ENCODE results near the gene PLSCR1.
"Not testable (repeated sequence)": the region's sequence is repeated elsewhere in the genome, so short reads cannot be mapped to it uniquely, and the experiment has no call there.

Gene PLSCR1

DNA sequence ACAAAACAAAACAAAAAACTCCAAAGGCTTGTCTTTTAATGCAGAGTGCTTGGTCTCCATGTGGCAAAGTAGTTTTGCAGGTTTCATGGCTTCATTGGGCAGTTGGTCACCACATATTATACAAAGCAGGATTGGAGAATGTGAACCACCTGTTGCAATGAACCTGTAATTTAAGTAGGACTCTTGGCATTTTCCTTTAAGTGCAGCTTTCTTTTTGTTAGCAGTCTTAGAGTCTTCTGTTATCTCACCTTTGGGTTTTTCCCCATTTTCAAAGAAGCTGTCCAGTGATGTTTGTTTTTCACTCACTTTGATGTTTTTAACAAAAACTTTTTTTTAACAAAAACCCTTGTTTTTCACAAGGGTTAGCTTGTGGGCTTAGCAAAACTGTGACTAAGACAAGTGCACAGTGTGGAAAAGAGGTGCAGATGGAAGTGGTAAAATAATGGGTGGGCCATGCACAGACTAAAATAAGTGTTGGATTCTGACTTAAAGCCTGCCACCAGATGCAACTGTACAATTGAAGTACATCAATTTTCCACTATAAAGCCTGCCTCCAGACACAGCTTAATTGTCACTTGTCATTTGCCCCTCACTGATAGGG, 2.9 kb upstream of the PLSCR1 start:
- DNase-seq: no peak

GRCh38 chr3:146546366-146546965, 2.1 kb upstream of the PLSCR1 start:
- no peak for DNase-seq

- no peak for DNase-seq
These were observed 622 bp upstream of the PLSCR1 start for GRCh38 chr3:146544929-146545528.

GRCh38 chr3:146543461-146544001, 876 bp downstream of the PLSCR1 start:
- DNase-seq: peak; percentile 42

DNA sequence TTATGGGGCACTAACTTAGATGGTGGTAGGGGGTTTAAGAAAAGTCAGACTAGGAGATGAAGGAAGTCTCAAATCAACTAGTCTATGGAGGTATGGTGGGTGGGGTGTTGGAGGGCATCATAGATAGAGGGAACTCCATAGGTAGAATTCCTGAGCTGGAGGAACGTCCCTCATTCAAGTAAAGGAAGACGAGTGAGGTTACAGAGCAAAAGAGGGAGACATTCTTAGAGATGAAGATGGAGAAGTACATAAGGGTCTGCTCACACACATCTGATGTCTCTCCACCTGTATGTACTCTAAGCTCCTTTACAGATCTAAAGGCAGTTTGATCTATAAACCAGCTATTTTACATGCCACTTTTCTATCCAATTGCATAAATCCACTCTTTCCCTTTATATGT, 1.4 kb downstream of the PLSCR1 start:
- peak; percentile 46 for DNase-seq

DNA sequence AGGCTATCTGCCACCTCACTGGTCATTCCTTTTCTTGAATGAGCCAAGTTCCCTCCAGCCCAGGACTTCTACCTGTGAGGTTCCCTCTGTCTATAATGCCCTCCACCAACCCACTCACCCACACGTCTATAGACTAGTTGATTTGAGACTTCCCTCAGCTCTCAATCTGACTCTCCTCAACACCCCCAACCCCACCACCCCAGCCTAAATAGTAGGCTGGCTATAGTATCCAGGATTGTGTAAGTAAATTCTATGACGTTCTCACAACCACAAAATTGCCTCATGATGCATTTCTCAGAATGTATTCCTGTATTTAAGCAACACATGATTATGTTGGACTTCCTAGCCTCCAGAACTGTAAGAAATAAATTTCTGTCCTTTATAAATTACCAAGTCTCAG, 2.2 kb downstream of the PLSCR1 start:
- peak; percentile 92 for DNase-seq

DNA sequence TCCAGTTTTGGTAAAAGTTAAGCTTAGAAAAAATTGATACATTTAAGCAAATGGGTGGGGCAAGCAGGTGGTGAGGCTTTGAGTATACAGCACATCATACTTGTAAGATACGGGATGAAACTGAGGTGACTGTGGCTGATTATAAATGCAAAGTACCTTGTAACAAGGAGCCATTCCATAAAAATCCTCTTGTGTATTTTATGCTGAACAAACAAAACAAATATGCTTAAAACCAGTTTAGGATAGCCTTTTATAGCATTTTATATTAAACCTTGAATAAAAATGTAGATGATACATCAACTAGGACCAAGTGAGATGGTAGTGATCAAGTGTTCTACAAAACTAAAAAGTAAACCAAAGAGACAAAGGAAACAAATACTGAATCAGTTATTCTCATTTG, 3.4 kb downstream of the PLSCR1 start:
- DNase-seq: no peak

DNA sequence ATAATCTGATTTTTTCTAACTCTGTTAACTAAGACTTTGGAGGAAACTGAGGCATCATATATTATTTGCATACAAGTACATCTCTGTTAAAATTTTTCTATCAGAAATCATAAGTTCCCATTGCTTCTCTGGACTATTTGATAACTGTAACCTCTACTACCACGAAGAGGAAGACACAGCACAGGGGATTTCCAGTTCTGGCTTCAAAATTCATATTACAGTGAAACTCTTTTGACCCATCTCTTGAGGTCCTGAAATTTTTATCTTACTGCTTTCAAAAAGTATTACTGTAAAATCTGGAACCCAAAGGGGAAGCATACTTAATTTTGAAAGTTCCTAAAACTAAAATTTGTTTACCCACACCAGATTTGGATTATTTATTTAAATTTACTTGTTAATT, 4.2 kb downstream of the PLSCR1 start:
- DNase-seq: peak; percentile 69

DNA sequence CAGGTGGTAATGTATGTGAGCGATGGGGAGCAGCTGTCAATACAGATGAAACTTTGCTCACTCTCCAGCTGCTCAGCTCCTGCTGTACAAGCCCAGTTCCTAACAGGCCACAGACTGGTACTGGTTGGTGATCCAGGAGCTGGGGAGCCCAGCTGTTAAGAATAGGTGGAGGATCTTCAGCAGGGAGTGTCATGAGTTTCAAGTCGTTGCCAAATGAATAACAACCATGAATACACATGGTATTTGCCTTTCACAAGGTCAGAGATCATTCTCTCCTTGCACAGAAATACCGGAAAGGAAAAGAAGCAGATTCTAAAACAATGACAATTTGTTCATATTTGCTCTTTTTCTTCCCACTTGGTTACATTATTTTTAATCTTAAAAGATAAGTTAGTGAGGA, 5.1 kb downstream of the PLSCR1 start:
- no peak for DNase-seq

DNA sequence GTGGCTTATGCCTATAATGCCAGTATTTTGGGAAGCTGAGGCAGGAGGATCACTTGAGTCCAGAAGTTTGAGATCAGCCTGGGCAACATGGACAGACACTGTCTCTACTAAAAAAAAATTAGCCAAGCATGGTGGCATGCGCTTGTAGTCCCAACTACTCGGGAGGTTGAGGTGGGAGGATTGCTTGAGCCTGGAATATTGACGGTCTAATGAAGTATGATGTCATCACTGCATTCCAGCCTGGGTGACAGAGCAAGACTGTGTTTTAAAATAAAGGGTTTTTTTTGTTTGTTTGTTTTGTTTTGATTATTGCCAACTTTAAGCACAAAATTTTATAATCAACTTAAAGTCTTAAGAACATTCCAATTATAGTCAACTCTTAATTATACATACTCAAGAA, 6.8 kb downstream of the PLSCR1 start:
- no peak for DNase-seq

GRCh38 chr3:146536681-146537080, 7.7 kb downstream of the PLSCR1 start:
- DNase-seq: no peak

- DNase-seq: no peak
These were observed 12.0 kb downstream of the PLSCR1 start for GRCh38 chr3:146532406-146532805.

DNA sequence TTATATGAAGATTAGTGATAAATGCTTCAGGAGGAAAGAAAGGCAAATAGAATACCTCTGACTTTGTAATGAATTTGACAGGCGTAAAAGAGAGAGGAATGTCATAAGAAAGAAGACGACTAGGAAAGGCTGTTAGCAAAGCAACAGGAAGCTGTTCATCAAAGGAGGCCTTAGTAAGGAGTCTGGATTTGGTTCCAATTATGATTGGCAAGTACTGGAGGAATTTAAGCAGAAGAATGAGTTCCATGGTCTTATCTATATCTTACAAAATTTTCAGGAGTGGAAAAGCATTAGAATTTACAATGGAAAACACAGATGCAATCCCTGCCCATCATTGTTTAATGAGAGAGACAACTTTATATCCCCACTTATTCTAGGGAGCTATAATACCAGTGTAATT, 13.8 kb downstream of the PLSCR1 start:
- DNase-seq: no peak

DNA sequence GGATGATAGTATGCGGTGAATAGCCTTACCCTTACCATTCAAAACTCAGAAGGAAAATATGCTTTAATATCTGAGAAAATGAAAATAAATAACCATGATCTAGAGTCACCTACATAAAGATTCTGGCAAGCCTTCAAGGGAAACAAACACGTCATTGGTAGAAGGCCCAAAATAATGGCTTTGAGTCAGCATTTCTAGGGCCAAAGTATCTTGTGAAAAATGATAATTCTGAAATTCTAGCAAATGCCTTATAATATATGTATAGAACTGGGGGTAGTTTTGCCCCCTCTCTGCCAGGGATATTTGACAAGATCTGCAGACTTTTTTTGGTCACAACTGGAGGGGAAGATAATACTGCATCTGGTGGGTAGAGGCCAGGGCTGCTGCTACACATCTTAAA, 15.4 kb downstream of the PLSCR1 start:
- DNase-seq: no peak

GRCh38 chr3:146524961-146525360, 19.4 kb downstream of the PLSCR1 start:
- DNase-seq: no peak

DNA sequence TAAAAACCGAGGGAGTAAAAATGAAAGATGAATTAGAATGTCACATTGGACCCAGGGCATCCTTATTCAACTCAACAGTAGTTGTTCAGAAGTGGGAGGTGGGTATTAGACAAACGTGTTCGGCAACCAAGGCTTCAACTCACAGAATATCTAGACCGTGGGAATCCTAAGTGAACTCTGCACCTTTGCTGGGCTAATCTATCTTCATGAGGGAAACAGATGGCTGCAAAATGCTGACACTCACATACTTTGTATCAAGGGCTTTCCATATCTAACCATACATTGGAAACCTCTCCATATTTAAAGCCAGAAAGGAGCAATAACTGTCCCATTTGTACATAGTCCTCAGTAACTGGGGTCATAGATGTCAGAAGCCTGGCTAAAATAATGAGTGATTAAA, 20.9 kb downstream of the PLSCR1 start:
- no peak for DNase-seq

- not testable (repeated sequence) for DNase-seq
These were observed 21.9 kb downstream of the PLSCR1 start for GRCh38 chr3:146522174-146523158.

- DNase-seq: no peak
These were observed 23.0 kb downstream of the PLSCR1 start for GRCh38 chr3:146521394-146521793.

GRCh38 chr3:146519810-146520209, 24.6 kb downstream of the PLSCR1 start:
- DNase-seq: no peak

DNA sequence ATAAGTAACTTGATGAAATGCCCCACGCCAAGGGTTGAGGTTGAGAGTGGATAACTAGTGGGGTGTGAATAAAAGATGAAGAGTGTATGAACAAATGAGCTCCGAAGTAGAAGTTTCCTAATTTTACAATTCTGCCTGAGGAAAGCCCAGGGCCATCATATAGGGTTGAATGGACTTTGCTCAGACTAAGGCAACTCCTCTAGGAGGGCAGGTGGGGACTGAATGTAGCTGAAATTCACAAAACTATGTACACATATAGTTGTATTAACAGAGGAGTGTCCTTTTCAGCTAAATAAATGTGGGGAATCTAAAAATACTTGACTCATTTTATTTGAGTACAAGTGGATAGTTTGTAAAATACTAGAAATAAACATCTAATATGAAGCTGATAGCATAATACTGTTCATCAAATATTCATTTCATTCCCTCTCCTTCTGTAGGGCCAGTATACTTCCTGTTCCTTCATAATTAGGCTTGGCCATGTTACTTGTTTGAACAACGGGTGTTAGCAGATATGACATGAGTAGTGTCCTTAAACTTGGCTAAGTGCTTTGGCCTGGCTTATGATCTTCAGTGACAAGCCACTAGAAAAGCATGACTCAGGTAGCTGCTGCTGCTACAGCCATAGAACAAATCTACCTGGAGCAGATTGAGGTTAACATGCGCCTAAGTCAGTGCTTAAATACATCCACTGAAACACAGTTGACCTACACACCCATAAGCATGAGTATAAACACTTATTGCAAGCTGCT, 26.5 kb downstream of the PLSCR1 start:
- DNase-seq: no peak

DNA sequence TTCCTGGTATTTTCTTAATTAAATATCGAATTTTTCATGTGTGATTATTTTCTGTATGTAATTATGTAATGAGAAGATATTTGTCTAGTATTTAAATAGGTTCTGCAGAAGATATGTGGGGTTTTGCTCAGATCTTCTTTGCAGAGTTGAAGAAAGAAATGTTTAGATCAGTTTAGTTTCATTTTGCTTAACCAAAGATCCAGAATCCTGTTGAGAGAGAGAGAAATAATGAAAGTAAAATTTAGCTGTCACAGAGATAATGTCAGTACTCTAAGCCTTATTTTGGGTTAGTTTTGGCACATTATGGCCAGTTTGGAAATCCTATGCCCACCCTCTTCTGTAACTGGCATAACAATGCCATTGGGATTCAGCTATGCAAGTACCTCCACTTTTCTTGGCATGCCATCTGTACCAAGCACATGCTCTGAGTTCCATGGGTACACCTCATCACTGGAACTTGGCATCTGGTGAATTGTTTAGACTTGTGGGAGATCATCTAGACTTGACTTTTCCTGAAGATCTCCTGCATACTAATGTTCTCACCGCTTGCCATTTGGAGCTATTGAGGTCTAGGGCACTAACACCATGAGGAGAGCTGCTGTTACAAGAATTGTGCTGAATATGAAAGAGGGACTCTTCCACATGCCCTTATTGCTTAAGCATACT, 30.9 kb downstream of the PLSCR1 start:
- DNase-seq: no peak

Data from inflammatory macrophage treated with lipopolysaccharide for 4 hours (primary cell).